SK-N-SH treated with all-trans-retinoic acid at 6 μM for 48 hours (cell line): Measurements from ENCODE around the gene VAV3.

Experiments used
- BACH2 ChIP-seq: fragments of 250-450 bp; sonication (Bioruptor Pico); IDR thresholded peaks from 2 replicates; pipeline ENCODE4 v1.9.0; 2021; ENCODE audit warnings: mild to moderate bottlenecking, borderline replicate concordance
- CSDC2 ChIP-seq: fragments of 250-450 bp; sonication (Bioruptor Pico); IDR thresholded peaks from 2 replicates; pipeline ENCODE4 v1.5.0; 2020; ENCODE audit warnings: mild to moderate bottlenecking, moderate library complexity
- ESRRG ChIP-seq: fragments of 250-450 bp; sonication (Bioruptor Pico); IDR thresholded peaks from 2 replicates; pipeline ENCODE4 v1.6.1; 2021; ENCODE audit warnings: mild to moderate bottlenecking
- GLIS3 ChIP-seq: fragments of 250-450 bp; sonication (Bioruptor Pico); IDR thresholded peaks from 2 replicates; pipeline ENCODE4 v1.5.0; 2020; ENCODE audit warnings: mild to moderate bottlenecking, moderate library complexity
- PPARA ChIP-seq: fragments of 250-450 bp; sonication (Bioruptor Pico); IDR thresholded peaks from 2 replicates; pipeline ENCODE4 v1.5.0; 2020; ENCODE audit warnings: mild to moderate bottlenecking, borderline replicate concordance
- RARB ChIP-seq: fragments of 250-450 bp; sonication (Bioruptor Pico); IDR thresholded peaks from 2 replicates; pipeline ENCODE4 v1.8.0; 2021; ENCODE audit warnings: mild to moderate bottlenecking, moderate library complexity
- TCF4 ChIP-seq: fragments of 250-450 bp; sonication (Bioruptor Pico); IDR thresholded peaks from 2 replicates; pipeline ENCODE4 v1.8.0; 2021; ENCODE audit warnings: mild to moderate bottlenecking, moderate library complexity, borderline replicate concordance
- ZFP30 ChIP-seq: fragments of 450-650 bp; formaldehyde crosslinking; IDR thresholded peaks from 2 replicates; pipeline ENCODE4 v1.5.0; 2022; ENCODE audit warnings: mild to moderate bottlenecking, moderate library complexity
- ZNF70 ChIP-seq: fragments of 450-650 bp; formaldehyde crosslinking; IDR thresholded peaks from 2 replicates; pipeline ENCODE4 v1.5.0; 2020; ENCODE audit warnings: mild to moderate bottlenecking, moderate library complexity
- TF ChIP-seq, protein P1 (sequence below): fragments of 250-450 bp; sonication (Bioruptor Pico); IDR thresholded peaks from 2 replicates; pipeline ENCODE4 v1.5.1; 2020; ENCODE audit warnings: low read depth, mild to moderate bottlenecking, moderate library complexity

DNA sequence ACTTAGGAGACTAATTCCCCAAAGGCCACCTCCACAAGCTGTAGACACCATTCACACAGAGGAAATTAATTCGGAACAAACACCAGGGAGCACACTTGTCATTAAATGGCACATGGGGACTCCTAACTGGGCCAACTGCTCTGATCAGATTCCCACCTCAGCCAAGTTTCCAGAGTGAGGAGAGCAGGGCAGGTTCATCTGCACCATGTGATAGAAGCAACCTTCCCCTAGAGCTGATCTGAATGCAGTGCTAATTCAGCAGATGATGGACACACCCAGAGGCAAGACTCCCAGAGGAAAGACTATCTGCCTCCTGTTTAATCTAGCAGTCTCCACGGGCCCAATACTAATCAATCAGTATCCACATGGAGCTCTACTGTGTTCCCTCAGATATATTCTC lies 147.0 kb downstream of the VAV3 start:
- TF ChIP-seq TCF4 (CRISPR knock-in tag), result no peak
- TF ChIP-seq CSDC2 (CRISPR knock-in tag), result no peak
- TF ChIP-seq, protein P1, sequence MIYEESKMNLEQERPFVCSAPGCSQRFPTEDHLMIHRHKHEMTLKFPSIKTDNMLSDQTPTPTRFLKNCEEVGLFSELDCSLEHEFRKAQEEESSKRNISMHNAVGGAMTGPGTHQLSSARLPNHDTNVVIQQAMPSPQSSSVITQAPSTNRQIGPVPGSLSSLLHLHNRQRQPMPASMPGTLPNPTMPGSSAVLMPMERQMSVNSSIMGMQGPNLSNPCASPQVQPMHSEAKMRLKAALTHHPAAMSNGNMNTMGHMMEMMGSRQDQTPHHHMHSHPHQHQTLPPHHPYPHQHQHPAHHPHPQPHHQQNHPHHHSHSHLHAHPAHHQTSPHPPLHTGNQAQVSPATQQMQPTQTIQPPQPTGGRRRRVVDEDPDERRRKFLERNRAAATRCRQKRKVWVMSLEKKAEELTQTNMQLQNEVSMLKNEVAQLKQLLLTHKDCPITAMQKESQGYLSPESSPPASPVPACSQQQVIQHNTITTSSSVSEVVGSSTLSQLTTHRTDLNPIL (CRISPR knock-in tag), result no peak
- TF ChIP-seq PPARA (CRISPR knock-in tag), result no peak
- no peak for TF ChIP-seq RARB
- no peak for TF ChIP-seq ESRRG (CRISPR knock-in tag)
- no peak for TF ChIP-seq GLIS3 (CRISPR knock-in tag)
- TF ChIP-seq ZNF70 (CRISPR knock-in tag), result no peak
- TF ChIP-seq BACH2 (CRISPR knock-in tag), result no peak
- no peak for TF ChIP-seq ZFP30 (CRISPR knock-in tag)
